ENCODE measurements around the gene POR.

Gene POR

DNA sequence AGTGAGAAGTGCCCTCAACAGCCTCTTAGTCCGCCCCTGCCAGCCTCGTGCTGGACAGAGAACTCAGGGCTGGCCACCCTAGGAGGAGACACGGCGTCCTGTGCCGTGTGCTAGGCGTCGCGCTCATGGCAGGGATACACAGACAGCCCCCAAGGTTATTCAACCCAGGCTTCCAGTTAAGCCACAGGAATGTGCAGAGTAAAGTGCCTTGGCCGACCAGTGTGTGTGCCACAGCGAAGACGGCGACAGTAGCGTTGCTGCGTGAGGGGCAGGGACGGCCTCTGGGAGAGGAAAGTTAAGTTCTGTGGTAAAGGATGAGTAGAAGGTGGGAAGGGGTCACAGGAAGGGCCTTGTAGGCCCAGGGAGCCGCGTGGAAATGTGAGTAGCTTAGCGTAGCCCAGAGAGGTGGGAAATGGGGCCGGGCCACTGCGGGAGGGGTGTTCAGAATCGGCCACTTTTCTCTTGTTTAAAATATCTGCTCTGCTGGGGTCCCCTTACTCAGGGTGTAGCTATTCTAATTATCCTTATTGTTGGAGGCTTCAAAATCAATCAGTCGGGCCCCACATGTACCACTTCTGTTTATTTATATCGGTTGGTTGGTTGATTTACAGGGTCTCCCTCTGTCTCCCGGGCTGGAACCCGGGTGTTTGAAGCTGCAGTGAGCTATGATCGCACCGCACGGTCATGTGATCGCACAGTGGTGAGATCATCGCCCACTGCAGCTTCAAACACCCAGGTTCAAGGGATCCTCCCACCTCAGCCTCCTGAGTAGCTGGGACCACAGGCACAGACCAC lies 54.9 kb downstream of the POR start:
- Histone ChIP-seq H3K4me3 (ENCODE audit: low read depth, low read length, poor library complexity, severe bottlenecking) (no peak overlapping the region), H3K79me2 (ENCODE audit: insufficient read depth, low read length) (no peaks in the 10 kb centered on the region), H4K20me1 (ENCODE audit: insufficient read depth, low read length) (no peaks in the 10 kb centered on the region), H3F3A (ENCODE audit: insufficient read depth, low read length) (no peaks in the 10 kb centered on the region), H3K4me1 (ENCODE audit: insufficient read depth, low read length, severe bottlenecking) (no peaks in the 10 kb centered on the region), H3K9me3 (ENCODE audit: low read length) (no peaks in the 10 kb centered on the region), H3K36me3 (ENCODE audit: insufficient read depth, low read length) (peaks cover 10% of the 10 kb centered on the region; the same call in 1 of the 2 replicates), H3K4me2 (ENCODE audit: low read length) (no peak overlapping the region), H3K9ac (ENCODE audit: low read length) (no peak overlapping the region), H3K27ac (ENCODE audit: low read depth, low read length, poor library complexity, severe bottlenecking) (no peak overlapping the region), H2AFZ (ENCODE audit: low read length) (no peak overlapping the region), H3K27me3 (ENCODE audit: insufficient read depth, low read length) (no peaks in the 10 kb centered on the region), H3K9me2 (ENCODE audit: low read depth, low read length) (no peaks in the 10 kb centered on the region)
- TF ChIP-seq, protein P1, sequence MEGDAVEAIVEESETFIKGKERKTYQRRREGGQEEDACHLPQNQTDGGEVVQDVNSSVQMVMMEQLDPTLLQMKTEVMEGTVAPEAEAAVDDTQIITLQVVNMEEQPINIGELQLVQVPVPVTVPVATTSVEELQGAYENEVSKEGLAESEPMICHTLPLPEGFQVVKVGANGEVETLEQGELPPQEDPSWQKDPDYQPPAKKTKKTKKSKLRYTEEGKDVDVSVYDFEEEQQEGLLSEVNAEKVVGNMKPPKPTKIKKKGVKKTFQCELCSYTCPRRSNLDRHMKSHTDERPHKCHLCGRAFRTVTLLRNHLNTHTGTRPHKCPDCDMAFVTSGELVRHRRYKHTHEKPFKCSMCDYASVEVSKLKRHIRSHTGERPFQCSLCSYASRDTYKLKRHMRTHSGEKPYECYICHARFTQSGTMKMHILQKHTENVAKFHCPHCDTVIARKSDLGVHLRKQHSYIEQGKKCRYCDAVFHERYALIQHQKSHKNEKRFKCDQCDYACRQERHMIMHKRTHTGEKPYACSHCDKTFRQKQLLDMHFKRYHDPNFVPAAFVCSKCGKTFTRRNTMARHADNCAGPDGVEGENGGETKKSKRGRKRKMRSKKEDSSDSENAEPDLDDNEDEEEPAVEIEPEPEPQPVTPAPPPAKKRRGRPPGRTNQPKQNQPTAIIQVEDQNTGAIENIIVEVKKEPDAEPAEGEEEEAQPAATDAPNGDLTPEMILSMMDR (IDR thresholded peaks at IDR 0.05; ENCODE audit: low read length): no peak
- no peak for TF ChIP-seq EZH2 (IDR thresholded peaks at IDR 0.05; ENCODE audit: borderline replicate concordance, low read length)

DNA sequence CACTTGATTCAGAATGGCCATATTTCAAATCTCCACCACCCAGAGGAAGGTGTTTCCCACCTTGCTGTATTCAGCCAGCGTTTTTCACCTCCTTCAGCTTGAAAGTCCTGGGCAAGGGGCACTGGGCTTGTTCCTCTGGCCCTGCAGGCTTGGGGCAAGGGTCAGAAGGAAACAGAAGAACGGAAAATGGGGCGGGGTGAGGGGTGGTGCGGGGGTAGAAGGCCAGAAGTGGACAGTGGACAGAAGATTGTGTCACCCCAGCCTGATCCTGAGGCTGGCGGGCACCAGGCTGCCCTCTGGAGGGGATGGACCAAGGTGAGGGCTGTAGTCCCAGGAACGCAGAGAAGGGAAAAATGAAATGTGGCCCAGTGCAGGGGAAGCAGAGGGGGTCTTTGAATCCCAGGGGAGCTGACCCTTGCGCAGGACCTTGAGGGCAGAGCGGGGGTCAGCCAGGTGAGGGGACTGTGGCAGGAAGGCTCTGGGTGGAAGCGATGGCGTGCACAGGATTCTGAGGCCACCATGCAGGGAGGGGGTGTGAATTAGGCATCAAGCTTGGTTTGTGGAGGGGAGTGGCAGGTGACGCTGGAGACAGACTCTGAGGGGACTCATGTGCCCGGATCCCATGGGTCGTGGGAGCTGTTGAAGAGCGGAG lies 56.5 kb downstream of the POR start:
- Histone ChIP-seq H3K27ac (ENCODE audit: low read depth, low read length, poor library complexity, severe bottlenecking) (no peak overlapping the region), H3K4me3 (ENCODE audit: low read depth, low read length, poor library complexity, severe bottlenecking) (no peak overlapping the region), H4K20me1 (ENCODE audit: insufficient read depth, low read length) (no peaks in the 10 kb centered on the region), H2AFZ (ENCODE audit: low read length) (no peak overlapping the region), H3K36me3 (ENCODE audit: insufficient read depth, low read length) (peaks cover 10% of the 10 kb centered on the region; the same call in 1 of the 2 replicates), H3F3A (ENCODE audit: insufficient read depth, low read length) (no peaks in the 10 kb centered on the region), H3K79me2 (ENCODE audit: insufficient read depth, low read length) (no peaks in the 10 kb centered on the region), H3K9ac (ENCODE audit: low read length) (no peak overlapping the region), H3K4me2 (ENCODE audit: low read length) (no peak overlapping the region), H3K27me3 (ENCODE audit: insufficient read depth, low read length) (no peaks in the 10 kb centered on the region), H3K9me3 (ENCODE audit: low read length) (no peaks in the 10 kb centered on the region), H3K4me1 (ENCODE audit: insufficient read depth, low read length, severe bottlenecking) (no peaks in the 10 kb centered on the region), H3K9me2 (ENCODE audit: low read depth, low read length) (no peaks in the 10 kb centered on the region)
- no peak for TF ChIP-seq EZH2 (IDR thresholded peaks at IDR 0.05; ENCODE audit: borderline replicate concordance, low read length)
- TF ChIP-seq, protein P1 (IDR thresholded peaks at IDR 0.05; ENCODE audit: low read length): no peak

DNA sequence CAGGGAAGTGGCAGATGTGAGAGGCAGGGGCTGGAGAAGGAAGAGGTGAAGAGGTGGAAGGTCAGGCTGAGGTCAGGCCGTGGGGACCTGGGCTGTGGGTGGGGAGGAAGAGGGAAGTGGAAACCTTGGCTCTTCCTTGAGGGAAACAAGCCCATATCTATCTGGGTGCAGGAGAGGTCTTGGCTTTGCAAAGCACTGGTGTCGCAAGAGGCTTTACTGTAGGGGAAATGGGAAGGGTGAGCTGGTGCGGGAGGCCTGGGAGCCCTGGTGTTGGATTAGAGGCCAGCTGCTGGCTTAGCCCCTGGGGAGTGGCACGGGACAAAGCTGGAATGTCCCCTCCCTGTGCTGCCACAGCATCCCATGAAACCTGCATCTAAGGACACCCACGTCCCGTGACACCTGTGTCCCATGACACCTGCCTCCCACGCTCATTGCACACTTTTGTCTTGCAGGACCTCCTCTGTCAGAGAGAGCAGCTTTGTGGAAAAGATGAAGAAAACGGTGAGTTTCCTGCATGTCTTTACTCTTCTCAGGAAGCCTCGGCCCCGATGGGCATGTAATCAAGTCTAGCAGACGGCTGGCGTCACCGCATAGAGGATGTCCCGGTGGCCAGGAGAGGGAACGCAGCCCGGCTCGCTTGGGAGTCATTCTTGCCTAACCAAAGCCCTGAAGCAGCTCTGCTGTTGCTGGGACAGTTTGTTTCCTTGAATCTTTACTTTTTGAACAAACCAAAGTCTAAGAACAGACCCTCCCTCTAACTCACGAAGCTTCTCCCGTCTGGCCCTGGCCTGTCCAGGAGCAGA lies 57.2 kb downstream of the POR start:
- Histone ChIP-seq H3K9me3 (ENCODE audit: low read length) (no peaks in the 10 kb centered on the region), H3K4me1 (ENCODE audit: insufficient read depth, low read length, severe bottlenecking) (no peaks in the 10 kb centered on the region), H3K79me2 (ENCODE audit: insufficient read depth, low read length) (no peaks in the 10 kb centered on the region), H3K27ac (ENCODE audit: low read depth, low read length, poor library complexity, severe bottlenecking) (no peak overlapping the region), H3K4me3 (ENCODE audit: low read depth, low read length, poor library complexity, severe bottlenecking) (no peak overlapping the region), H3F3A (ENCODE audit: insufficient read depth, low read length) (no peaks in the 10 kb centered on the region), H3K9ac (ENCODE audit: low read length) (no peak overlapping the region), H4K20me1 (ENCODE audit: insufficient read depth, low read length) (no peaks in the 10 kb centered on the region), H3K9me2 (ENCODE audit: low read depth, low read length) (no peaks in the 10 kb centered on the region), H3K27me3 (ENCODE audit: insufficient read depth, low read length) (no peaks in the 10 kb centered on the region), H2AFZ (ENCODE audit: low read length) (no peak overlapping the region), H3K36me3 (ENCODE audit: insufficient read depth, low read length) (peaks cover 10% of the 10 kb centered on the region; the same call in 1 of the 2 replicates), H3K4me2 (ENCODE audit: low read length) (no peak overlapping the region)
- TF ChIP-seq EZH2 (IDR thresholded peaks at IDR 0.05; ENCODE audit: borderline replicate concordance, low read length): no peak
- TF ChIP-seq, protein P1 (IDR thresholded peaks at IDR 0.05; ENCODE audit: low read length): no peak

Measured in OCI-LY1 (cell line).